HL-60/S4 (cell line): ENCODE results near the gene ADAMTS8.

Experiments
- in situ Hi-C: fragments of 300-500 bp; cut with MboI; formaldehyde crosslinking; loops from 2 replicates; pipeline ENCODE4 v1.14.3; 2022; ENCODE audit warnings: low sequenced_read_pairs

The ADAMTS8 gene

DNA sequence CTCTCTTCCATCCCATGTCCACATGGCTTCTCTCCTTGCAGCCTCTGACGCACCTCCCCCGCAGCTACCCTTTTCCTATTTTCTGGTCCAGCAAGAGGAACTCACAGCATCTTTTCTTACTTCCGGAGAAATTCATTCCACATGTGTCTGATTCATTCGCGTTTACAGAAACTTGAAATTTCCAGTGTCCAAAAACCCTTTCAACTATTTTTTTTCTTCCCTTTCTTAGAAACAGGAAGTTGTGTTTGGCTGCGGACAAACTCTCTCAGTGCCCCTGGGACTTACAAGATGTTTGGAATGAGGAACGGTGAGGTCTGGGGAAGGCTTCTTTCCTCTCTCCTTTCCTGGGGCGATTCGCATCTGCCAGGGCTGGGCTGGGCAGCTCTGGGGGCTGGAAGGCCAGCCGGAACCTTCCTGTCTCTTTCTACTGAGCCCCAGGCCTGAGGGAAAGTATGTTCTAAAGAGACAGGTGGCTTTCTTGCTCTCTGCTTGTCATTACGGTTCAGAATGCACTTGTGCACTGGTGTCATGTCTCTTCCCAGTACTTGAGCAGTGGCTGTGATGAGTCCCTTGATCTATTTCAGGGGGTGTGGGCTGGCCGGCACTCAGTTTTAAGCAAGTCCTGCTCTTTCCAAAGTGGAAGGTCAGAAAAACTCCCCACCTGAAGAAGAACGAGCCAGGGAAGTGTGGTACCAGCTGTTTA, 27.5 kb downstream of the ADAMTS8 start:
- in situ Hi-C loops, result no loop called here

DNA sequence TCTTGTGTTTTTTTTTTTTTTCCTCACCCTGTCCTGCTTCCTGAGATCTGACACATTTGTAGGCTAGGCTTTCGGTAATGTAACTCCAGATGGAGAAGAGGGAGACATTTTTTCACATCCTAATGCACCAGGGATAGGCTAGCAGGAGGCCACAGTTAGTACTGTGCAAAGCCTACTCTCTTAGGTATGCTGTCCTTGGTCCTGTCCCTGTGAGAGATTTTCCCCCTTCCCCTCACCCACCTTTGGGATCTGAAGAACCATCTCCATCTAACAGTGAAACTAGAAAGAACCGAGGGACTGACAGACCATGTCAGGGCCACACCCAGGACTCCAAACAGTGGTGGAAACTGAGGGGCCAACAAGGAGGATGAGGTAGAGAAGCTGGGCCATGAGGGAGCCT, 29.2 kb downstream of the ADAMTS8 start:
- in situ Hi-C loops, result no loop called here

DNA sequence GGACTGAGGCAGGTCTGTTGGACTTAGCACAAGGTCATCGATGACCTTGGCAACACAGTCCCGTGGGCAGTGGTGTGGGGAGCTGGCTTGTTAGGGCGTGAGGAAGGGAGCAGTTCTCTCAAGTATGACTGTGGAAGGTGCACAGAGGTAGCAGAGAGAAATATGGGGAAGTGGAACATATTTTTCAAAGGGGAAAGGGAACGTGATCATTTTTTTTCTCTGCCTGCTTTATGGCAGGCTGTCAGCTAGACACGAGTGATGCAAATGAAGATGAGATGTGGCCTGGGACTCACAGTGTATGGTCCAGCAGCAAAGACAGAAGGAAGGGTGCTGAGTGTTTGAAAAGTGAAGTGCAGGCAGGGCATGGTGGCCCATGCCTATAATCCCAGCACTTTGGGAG, 30.6 kb downstream of the ADAMTS8 start:
- in situ Hi-C loops, result no loop called here

DNA sequence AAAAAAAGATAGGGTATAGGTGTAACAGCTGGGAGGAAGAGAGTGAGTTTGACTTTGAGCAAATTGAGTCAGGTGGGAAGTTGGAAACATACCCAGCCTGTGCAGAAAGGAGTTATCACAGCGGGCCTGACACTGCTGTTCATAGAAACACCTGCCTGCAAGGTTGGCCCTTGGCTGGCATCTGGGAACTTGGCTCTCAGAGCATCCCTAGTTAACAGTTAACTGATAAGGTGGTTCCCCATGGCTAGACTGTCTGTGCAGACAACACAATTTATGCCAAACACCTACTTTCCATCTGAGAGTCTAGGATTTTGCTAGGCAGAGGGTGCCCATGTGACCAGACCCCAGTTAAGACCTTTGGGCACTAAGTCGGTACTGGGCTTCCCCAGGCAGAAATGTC, 31.4 kb downstream of the ADAMTS8 start:
- in situ Hi-C loops, result no loop called here

DNA sequence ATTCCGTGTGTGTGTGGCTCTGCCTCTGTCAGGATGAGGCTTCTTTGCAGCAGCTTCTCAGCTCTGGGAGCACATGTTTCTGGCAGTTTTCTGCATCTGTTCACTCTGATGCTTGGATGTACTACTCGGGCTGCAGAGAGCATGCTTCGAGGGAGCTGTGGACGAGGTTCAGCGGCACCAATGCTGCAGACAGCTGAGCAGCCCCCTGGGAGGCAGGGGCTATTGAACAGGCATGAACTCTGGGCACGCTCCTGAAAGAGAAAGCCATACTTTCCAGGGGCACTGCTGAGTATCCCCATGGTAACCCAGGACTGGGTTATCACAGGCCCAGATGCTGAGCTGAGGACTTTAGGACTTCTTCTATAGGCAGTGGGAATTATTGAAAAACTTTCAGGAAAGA, 33.8 kb downstream of the ADAMTS8 start:
- in situ Hi-C loops, result no loop called here

DNA sequence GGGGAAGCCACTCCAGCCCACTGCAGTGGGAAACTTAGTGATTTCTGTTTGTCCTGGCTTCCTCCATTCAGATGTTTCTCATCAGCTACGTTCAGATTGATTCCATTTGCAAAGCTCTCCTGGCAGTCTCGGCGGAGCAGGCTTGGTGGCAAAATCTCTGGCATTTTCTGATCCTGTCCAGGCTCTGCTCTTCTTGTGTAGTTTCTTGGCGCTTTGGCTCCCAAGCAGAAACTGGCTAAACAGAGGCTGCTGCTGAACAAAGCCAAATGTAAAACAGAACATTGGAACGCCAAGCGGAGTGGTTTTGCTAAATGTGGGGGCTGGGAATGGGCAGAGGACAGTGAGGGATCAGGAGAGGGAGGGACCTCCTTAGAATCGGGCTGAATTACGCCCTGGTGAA, 36.7 kb downstream of the ADAMTS8 start:
- in situ Hi-C loops, result no loop called here

DNA sequence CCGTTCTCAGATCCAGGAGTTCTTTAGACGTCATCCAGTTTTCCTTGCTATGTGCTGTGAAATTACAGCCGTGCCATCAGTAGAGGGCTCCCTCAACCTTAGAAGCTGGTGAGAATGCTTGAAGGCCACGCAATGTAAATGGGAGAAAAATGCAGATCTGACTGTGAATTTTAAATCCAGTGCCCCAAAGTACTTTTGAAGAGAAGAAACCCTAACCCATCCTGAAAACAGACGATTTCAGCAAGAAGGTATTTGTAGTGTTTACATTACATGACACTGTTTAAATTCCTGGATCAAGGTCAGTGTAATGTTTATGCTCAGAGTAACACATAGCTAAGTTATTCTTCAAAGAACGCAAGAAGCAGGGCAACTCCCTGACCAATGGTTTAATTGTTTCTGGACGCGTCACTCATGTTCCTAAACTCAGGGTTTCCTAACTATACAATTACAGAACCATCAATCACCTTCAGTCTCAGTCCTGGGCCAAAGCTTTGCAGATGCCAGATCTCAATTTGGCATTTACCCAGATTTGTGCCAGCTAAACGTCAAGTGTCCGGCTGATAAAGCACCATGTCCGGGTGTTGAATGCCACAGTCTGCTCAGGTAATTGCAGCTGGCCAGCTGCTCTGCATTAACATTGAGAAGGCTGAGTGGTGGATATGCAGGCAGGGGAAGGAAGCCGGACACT, 38.2 kb downstream of the ADAMTS8 start:
- in situ Hi-C loops, result no loop called here

DNA sequence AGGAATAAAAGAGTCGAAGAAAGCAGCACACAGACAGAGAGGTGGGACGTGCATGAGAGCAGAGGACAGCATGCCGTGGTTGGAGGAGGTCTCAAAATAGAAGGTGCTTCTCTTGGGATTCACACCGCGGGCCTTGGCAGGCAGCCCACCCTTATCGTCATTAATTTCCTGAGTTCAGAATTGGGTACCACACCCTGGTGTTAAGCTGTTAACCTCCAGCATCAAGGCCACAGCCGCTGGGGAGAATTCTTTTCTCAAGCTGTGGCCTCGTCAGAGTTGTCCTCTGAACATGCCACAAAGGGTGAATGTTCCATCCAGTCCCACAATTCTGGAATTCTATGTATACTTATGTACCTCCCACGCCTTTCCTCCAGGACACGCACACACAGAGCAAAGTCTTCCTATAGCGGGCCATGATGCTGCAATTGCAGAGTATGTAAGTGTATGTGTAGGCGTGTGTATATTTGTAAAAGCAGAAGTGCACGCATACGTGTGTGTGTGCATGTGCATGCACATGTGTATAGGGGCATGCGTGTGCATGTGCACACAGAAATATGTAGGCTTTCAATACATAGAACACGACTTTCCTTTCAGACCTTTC, 39.0 kb downstream of the ADAMTS8 start:
- in situ Hi-C loops, result no loop called here

DNA sequence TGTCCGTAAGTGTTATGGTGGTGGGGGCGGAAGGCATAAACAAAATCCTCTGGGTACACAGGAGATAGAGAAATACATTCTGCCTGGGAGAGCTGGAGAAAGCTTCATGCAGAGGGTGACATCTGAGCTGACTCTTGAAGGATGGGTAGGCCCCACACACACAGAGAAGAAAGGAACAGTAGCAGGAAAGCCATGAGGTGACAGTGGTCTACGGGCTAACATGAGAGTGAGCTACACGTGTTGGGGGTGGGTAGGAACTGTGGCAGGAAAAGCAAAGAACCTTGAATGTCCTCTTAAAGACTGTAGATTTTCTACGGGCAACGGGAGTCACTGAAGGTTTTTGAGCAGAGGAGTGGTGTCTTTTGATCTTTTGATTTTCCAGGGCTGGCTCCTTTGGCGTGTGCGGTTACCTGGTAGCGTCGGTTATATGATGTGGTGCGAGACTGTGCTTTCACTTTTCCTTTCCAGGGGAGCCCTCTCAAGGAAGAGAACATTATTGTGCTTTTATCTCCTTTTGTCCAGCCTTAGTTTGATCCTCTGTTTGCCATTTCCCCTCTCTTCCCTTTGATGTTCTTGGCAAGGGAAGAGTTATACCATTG, 39.7 kb downstream of the ADAMTS8 start:
- in situ Hi-C loops, result no loop called here

DNA sequence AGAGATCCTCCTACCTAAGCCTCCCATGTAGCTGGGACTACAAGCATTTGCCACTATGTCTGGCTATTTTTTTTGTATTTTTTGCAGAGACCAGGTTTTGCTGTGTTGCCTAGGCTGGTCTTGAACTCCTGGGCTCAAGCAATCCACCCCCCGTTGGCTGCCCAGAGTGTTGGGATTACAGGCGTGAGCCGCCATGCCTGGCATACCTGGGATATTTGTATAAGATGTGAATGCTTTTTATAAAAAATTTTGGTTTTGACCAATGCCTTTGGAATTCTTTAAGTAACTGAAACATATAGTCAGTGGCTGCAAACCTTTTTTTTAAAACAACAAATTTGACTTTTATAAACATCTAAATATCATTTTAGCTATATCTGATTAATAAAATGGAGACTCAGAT, 42.4 kb downstream of the ADAMTS8 start:
- in situ Hi-C loops, result no loop called here

DNA sequence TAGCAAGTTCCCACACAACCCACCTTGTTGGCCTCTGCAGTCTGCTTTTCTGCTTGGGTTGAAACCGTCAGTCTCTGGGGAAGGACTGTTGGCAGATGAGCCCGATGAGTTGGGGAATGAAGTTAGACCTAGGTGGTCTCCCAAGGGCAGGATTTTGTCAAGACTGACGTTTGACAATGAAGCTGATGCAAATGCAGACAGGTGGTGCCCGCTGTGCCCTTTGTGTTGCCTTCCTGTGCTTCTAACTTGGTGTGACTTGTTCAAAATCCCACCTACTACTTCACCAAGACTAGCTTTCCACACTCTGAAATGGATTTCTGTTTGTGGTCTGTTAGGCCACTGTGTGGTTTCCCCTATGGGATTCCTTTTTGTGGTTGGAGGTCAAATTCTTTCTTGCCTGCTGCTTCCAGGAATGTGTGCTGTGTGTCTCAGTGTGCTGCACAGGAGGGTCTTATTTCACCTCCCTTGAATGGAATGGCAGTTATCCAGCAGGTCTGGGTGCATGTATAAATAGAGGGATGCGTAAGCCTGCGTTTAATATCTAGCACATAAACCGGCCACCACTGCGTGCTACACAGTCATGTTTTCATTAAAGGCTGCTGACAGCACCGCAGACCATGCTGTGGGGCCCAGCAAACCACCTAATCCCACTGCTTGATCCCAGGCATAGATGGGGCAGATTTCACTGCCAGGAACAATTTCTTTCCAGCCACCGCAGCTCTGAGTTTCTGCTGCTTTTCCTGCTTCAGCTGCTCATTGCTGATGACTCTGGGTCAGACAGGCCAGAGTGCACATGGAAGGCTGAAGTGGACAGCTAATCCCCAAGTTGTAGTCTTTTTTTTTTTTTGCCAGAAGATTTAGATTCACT, 44.8 kb downstream of the ADAMTS8 start:
- in situ Hi-C loops, result no loop called here

DNA sequence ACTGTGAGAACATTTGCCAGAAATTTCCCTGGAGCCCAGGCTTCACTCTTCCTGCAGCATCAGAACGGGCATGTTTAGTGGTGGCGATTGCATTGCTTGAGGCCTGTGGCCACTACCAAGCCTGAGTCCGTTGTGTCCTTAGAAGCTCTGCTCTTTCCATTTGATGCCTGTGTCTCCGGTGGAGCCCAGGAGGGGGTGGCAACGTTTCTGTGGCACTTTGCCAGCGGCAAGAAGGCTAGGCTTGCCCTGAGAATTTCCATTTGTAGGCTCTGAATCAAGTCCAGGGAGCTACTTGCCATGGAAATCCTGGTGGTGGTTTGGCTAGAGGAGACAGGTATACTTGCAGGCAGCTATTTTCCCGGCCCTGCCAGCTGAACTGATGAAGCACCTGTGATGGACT, 47.1 kb downstream of the ADAMTS8 start:
- in situ Hi-C loops, result no loop called here

DNA sequence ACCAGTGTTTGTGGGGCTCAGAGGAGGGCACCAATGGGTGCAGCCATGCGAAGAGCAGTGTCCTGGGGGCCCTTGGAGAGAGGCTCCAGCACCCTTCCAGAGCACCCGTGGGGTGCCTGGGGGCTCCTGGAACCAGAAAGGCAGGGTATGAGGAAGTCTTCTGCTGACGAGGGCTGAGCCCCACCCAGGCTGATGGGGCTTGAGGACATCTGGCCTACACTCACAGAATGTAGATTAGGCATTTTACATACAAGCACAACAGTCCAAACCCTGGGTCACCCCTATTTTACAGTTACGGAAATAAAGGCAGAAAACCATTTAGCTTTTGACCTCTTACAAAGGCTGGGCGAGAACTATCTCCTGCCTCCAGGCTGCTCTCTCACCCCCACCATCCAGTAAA, 47.6 kb downstream of the ADAMTS8 start:
- in situ Hi-C loops, result no loop called here

DNA sequence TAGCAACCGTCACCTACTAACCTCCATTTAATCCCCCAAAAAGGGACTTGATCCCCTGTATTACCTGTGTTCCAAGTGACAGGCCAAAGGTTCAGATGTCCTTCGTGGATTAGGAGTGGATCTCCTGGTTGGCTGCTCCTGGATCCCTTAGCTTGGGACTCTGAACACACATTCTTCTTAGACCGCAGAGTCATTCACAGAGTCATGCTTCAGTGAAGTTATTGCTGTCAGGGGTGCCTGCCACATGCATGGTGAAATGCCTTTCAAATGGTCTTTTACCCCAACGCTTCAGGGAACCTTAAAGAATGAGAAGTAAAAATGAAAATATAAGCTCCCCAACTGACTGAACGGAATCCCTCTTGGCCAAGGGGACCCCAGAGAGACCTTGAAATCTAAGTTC, 49.1 kb downstream of the ADAMTS8 start:
- in situ Hi-C loops, result no loop called here

DNA sequence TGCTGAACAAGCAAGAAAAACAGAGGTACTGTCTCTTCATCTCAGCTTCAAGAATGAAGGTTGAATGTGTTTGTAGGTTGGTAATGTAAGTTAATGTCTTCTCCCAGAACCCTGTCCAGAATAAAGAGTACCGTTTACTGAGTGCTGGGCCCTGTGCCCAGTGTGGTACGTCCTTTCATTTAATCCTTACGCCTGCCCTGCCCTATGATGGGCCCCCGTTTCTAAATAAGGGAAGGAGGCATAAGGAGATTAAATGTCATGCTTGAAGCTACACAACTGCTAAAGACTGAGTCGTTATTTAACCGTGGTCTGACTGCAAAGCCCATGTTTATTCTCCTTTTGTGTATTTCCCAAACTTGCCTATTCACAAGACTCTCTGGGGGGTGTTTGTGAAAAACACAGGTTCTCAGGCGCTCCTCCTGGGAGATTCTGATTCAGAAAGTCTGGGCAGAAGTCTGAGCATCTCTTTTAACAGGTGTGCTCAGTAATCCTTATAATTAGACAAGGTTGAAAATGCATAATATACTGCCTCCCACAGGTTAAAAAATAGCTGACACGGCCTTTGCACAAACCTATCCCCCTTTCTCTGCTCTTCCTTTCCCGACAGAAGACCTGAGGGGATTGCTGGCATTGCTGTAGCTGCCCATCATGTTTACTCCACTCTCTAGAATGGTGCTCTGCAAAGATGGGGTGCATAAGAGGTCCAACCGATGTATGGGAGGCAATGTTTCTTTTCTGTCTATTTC, 57.4 kb downstream of the ADAMTS8 start:
- in situ Hi-C loops, result no loop called here

DNA sequence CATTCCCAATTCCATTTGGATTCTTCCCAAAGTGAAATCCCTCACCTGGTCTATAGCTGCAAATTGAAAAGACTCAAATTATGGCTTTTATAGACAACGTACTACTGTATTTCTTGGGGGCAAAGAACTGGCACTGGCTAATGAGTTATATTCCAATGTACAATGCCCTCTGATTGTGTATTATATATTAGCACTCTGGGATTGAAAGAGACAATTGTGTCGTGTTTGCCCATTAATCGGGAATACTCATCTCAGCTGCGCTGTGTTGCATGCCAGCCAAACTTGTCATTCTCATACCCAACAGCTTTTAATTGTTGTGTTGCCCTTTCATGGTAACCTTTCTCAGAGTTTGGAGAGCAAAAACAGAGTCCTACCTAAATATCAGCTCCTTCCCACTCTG, 58.7 kb downstream of the ADAMTS8 start:
- in situ Hi-C loops, result no loop called here

DNA sequence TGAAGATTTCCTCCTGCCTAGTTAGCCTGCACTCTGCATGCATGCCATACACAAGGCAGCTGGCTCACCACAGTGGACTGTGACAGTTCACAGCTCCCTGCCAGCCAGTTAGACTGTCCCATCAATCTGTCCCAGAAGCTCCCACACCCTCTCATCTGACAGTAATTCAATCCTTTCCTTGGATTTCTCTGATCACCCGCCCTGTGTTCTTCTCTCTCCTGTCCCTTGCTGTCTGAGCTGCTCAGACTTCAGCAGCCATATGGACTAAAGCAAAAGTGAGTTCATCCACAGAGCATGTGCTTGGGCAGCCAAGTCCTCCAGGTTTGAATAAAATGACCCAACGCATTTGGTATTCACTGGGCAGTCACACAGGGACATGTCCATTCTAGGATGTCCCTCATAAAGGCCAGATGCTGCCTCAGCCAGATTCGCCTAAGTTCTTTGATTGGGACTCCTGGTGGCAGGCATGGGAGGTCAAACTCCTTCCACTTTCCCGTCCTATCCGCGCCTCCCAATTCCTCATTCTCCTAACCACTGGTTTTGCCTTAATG, 59.2 kb downstream of the ADAMTS8 start:
- in situ Hi-C loops, result no loop called here

DNA sequence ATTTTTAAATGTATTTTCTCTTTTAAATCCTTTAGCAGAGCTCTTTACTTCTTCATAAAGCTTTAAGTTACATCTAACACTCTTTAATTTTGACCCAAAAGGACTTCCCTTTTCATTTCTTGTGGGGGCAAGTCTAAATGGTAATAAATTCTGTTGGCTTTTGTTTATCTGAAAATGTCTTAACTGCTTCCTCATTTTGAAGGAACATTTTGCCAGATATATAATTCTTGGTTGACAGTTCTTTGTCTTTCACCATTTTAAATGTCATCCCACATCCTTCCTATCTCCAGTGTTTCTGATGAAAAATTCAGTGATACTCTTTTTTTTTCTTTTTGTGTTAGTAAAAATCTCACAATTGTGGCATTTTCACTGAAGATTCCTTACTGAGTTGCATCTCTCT, 69.0 kb downstream of the ADAMTS8 start:
- in situ Hi-C loops, result no loop called here

DNA sequence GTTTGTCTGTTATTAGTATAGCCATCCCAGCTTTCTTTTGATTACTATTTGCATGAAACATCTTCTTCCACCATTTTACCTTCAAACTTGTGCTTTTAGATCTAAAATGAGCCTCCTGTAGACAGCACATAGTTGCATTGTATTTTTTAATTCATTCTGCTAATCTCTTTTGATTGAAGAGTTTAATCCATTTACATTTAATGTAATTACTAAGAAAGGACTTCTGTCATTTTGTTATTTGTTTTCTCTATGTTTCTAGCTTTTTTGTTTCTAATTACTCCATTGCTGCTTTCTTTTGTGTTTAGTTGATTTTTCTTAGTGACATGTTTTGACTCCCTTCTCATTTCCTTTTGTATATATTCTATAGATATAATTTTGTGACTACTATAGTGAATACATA, 70.0 kb downstream of the ADAMTS8 start:
- in situ Hi-C loops, result no loop called here
